Limb (tissue), 2 donors: ENCODE measurements around the gene ZNF365.
"Not testable (repeated sequence)": the region's sequence is repeated elsewhere in the genome, so short reads cannot be mapped to it uniquely, and the experiment has no call there.

Experiments used
- DNase-seq, 2 donors: peaks; one replicate each; pipeline ENCODE4 v3.0.0-alpha.2; 2016; ENCODE audit errors: extremely low spot score in 2 of 2

The ZNF365 gene, protein sequence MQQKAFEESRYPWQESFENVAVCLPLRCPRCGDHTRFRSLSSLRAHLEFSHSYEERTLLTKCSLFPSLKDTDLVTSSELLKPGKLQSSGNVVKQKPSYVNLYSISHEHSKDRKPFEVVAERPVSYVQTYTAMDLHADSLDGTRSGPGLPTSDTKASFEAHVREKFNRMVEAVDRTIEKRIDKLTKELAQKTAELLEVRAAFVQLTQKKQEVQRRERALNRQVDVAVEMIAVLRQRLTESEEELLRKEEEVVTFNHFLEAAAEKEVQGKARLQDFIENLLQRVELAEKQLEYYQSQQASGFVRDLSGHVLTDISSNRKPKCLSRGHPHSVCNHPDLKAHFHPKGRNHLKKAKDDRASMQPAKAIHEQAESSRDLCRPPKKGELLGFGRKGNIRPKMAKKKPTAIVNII

DNA sequence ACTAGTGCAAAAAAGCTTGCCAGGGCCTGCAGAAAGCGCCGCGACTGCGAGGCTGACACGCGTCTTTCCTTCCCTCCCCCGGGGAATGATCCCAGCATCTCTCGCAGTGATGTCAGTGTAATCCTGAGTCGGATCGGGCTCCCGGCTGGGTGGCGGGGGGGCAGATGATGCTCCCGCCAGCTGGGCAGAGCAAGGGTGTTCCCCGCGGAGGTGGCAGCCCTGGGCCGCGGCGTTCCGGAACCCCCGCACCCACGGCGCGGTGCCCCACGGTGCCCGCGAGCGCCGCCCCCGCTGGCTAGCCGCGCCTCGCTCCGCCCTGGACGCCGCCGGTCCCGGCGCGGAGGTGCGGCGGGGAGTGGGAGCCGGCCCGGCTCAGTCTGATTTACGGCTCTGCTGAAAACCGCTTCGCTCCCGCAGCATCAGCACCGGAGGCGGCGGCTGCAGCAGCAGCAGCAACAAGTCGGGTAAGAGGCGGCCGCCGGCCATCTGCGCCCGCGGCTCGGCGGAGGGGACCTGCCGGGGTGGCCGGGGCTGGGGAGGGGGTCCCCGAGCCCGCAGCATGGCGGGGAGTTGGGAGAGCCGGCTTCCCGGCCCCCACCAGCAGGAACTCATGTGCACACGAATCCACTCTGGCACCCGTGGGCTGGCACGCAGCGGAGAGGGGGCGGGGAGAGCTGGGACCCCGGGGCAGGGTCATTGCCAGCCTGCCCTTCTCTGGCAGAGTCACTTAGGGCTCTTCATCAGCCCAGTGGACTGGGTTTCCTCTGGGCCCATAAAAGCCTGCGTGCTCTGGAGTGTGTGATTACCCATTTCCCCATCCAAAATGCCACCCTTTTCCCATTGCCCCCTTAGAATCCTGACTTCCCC, at the start of gene ZNF365:
Gene ZNF365 (plus strand): TSS at position 375 of the 867 bp plus-strand sequence. CDS start 1,825 bp downstream, outside the sequence.
- DNase-seq: peak in 1 of 2 donors; percentile 71

DNA sequence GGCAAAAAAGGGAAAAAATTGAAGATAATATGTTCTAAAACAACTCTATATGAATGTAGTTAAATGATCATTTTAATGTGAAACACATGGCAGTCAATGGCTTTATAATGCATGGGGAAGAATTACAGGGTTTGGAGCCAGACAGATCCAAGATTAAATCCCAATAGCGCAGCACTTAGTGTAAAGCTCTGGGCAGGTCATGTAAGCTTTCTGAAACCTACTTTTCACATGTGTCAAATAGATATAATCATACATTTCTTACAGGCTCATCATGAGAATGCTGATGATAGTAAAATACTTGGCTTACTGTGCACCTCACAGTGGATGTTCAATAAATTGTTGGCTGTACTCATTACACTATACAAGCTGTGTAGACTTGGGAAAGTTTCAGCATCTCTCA, 48.0 kb upstream of the ZNF365 start:
- peak in 1 of 2 donors; percentile 77 for DNase-seq

DNA sequence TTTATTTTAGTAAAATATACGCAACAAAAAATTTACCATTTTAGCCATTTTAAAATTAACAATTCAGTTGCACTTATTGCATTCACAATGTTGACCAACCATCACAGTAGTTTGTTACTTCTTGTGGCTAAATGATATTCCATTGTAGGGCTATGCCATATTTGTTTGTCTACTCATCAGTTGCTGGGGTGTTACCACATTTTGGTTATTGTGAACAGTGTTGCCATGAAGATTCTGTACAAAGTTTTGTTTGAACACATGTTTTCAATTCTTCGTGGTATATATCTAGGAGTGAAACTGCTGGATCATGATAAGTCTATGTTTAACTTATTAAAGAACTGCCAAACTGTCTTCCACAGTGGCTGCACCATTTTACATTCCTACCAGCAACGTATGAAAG, 46.3 kb upstream of the ZNF365 start:
- no peak for DNase-seq

DNA sequence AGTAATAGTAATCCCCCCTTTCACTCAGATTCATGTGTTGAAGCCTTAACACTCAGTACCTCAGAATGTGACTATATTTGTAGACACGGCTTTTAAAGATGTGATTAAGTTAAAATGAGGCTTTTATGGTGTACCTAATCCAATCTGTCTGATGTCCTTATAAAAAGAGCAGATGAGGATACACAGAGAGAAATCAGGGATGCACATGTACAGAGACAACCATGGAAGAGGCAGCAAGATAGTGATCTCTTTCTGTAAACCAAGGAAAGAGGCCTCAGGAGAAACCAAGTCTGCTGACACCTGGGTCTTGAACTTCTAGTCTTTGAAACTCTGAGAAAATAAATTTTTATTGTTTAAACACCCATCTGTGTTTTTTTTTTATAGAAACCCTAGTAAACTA, 44.0 kb upstream of the ZNF365 start:
- DNase-seq: no peak

DNA sequence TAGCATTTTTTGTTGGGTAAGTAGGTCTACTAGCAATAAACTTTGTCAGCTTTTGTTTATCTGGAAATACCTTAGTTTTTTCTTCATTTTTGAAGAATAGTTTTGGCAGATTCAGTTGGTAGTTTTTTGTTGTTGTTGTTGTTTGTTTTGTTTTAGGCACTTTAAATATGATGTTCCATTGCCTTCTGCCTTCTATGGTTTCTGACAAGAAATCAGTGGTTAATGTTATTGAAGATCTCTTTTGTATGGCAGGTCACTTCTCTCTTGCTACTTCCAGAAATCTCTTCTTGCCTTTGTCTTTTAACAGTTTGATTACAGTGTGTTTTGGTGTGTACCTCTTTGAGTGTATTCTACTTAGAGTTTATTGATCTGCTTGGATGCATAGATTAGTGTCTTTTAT, 41.8 kb upstream of the ZNF365 start:
- no peak for DNase-seq

DNA sequence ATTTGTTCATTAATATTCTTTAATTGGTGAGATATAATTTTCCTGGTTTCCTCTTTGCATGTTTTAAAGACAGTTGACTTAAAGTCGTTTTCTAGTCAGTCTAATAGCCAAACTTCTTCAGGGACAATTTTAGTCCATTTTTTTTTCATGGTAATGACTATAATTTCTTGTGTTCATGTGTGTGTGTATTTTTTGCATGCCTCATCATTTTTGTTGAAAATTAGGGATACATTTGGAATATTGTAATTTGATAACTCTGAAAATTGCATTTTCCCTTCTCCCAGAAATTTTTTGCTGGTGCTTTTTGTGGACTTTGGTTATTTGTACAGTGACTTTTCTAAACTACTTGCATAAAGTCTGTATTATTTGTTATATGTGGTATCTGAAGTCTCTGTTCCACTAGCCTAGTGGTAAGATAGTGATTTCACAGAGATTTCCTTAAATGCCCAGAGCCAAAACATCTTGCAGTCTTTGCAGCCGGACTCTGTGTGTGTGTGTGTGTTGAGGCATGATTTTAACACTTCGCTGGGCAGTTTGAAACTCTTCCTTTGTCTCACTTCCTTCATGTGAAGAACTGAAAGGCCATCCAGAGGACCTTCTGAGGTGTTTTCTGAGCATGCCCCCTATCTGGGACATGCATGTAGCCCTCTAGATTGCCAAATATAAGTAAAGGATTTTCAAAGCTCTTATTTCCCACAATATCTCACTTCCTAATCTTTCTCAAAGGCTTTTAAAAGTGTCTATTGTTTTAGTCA, 40.9 kb upstream of the ZNF365 start:
- no peak for DNase-seq

DNA sequence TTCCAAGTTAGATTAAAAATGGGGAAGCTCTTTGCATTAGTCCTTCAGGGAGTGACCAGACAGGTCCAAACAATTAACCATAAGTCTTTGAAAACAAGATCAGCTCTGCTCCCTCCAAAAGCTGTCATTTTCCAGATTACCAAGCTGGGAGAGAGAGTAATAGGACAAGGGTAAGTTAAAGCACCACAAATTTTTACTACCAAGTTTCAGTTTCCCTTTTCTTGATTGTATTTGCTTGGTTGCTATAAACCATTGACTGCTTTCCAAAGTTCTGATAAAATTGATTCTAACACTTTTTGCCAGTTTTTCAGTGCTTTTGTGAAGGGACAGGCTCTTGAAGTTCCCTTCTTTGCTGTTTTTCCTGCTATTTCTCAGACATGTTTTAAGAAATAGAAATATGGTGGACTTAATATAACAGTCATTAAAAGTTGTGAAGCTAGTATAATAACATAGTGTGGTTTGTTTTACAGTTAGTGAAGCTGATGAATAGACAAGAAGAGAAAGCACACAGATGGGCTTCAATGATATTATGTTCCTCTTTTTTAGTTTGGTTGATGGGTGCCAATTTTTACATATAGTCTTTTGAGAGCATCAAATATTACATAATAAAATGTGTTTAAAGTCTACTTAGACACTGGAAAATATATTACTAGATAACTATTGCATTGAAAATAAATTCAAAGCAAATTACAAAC, 40.0 kb upstream of the ZNF365 start:
- no peak for DNase-seq

DNA sequence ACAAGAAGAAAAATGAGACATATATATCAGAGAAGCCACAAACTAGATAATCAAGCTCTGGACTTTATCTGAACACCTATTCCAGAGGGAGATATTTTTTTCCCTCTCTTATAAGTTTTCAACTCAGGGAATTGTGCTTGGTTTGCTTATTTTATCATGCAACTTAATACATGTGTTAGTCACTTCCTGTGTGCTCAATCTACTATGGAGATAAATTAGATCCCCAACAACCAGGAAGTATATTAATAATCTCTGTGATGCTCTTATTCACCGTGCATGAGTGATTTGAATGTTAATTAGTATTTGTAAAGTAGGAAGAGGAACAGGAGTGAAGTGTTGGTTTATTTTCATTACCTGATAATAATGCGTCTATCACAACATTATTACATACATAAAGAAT, 38.8 kb upstream of the ZNF365 start:
- DNase-seq: no peak

DNA sequence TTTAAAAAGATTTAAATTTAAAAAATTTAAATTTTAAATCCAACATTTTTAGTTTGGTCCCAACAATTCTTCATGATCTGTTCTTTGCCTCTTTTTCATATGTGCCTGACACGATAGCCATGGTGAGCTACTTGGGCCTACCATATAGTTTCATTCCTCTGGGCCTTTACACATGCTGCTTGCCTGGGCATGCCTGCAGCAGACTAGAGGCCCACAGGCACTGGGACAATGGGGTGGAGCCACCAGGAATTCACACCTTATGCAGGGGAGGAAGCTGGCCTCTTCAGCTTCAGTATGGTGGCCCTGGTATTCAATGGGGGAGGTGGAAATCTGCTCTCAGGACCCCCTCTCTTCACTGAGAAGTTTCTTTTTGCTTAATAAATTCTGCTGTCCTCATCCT, 37.8 kb upstream of the ZNF365 start:
- DNase-seq: no peak

DNA sequence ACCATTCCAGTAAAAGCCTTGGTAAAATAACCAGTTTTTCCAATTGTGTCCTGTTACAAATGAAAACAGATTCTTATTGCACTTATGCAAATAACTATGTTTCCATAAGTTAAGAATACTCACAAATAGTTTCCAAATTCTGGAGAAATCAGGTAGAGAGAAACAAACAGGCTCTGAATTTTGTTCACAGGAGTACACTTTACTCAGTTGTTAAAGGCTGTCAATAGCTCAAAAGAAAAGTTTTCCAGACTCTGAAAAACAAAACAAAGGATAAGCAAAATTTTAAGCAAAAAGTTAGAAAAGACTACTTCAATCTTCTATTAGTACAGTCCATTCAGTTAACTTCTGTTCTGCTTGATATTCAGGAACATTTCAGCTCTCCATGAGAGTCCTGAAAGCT, 32.8 kb upstream of the ZNF365 start:
- no peak for DNase-seq

DNA sequence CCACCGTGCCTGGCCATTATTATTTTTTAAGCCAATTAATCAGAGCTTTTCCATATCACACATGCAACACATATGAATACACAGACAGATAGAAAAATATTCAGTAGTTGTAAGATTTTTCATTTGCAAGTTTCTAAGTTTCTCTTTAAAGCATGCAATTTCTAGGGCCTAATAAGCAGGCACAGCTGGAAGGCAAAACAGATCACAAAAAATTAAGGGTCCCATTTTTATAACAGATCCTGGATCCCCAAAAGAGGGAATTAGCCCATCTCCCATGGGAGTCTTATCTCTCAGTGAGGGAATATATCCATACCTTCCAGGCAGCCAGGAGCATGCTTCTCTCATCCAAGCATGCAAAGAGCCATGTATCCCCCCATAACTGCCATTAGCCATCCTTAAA, 31.2 kb upstream of the ZNF365 start:
- DNase-seq: no peak

DNA sequence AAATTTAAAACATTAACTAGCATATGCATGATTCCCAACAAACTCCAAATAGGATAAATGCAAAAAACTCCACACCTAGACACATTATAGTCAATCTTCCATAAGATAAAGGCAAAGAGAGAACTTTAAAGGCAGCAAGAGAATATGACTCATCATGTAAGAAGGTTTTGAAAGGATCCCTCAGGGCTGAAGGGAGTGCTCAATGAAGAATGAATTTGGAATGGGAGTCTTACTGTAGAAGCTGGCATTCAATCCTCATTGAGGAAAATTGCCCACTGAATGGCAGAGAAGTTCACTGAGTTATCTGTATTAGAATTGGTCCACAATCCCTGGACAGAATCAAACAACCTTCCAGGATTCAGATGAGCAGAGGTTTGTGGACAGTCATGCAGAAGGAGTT, 26.1 kb upstream of the ZNF365 start:
- no peak for DNase-seq

DNA sequence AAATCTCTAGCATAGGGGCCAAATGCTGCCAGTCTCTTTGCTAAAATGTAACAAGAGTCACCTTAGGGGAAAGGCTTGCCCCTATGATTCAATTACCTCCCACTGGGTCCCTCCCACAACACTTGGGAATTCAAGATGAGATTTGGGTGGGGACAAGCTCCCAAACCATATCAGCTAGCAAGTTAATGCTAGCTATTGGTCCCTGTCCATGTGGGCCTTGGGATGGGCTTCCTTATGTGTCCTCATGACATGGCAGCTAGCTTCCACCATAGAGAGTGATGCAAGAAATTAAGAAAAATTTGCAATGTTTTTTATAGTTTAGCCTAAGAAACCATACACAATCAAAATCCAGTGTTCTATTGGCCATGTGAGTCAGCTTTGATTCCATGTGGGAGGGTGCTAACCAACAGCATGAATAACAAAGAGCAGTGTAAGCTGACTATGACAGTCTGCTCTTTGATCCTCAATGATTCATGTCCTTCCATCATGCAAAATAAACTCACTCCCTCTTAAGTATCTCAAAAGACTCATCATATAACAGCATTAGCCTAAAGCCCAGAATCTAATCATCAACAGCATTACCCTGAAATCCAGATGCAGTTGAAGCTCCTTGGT, 21.7 kb upstream of the ZNF365 start:
- DNase-seq: no peak

DNA sequence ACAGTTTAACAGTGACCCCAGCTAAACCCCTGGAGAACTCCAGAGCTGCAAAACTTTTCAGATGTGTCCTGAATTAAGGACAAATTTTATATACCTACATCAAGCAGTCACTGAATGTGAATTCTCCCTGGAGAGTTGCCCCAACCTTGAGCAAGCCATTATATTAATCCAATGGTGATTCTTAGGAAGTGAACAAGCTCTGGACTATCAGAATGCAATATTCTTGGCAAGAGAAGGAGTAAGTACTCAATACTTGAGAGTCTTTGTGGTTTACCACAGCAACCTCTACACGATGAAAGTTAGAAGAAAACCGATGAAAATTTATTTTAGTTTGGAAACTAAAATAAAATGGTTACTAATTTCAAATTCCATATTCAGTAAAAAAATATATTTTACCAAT, 19.3 kb upstream of the ZNF365 start:
- no peak for DNase-seq

DNA sequence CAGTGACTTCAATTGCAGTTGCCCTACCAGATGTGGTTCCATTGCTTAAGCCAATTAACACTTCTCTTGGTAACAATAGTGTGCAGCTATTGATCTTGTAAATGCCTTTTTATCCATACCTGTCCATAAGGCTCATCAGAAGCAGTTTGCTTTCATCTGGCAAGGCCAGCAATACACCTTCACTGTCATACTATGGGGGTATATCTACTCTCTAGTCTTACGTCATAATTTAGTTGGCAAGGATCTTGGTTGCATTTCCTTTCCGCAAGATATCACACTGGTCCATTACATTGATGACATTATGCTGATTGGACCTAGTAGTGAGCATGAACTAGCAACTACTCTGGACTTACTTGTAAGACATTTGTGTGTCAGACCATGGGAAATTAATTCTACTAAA, 17.7 kb upstream of the ZNF365 start:
- no peak for DNase-seq

DNA sequence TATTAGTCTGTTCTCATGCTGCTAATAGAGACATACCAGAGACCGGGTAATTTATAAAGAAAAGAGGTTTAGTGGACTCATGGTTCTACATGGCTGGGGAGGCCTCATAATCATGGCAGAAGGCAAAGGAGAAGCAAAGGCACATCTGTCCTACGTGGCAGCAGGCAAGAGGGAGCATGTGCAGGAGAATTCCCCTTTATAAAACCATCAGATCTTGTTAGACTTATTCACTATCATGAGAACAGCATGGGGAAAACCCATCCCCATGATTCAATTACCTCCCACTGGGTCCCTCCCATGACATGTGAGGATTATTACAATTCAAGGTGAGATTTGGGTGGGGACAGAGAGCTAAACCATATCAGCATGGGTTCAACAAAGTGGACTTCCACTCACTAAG, 16.0 kb upstream of the ZNF365 start:
- not testable (repeated sequence) for DNase-seq

DNA sequence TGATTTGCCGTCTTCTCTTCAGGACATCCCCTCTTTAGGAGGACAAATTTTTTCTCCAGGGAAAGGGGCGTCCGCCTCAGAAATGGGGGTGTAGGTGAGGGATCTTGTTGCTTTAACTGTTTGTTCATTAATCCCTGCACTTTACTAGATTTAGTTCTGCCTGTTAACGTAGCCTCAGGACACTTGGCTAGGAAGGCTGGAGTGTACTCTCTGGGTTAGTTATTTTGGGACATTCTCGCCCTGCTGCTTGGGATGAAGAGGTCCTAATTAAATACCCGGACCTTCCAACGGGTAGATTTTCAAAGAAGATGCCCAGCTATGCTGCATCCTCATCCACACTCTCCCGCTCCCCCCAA, 552 bp upstream of the ZNF365 start:
- no peak for DNase-seq

DNA sequence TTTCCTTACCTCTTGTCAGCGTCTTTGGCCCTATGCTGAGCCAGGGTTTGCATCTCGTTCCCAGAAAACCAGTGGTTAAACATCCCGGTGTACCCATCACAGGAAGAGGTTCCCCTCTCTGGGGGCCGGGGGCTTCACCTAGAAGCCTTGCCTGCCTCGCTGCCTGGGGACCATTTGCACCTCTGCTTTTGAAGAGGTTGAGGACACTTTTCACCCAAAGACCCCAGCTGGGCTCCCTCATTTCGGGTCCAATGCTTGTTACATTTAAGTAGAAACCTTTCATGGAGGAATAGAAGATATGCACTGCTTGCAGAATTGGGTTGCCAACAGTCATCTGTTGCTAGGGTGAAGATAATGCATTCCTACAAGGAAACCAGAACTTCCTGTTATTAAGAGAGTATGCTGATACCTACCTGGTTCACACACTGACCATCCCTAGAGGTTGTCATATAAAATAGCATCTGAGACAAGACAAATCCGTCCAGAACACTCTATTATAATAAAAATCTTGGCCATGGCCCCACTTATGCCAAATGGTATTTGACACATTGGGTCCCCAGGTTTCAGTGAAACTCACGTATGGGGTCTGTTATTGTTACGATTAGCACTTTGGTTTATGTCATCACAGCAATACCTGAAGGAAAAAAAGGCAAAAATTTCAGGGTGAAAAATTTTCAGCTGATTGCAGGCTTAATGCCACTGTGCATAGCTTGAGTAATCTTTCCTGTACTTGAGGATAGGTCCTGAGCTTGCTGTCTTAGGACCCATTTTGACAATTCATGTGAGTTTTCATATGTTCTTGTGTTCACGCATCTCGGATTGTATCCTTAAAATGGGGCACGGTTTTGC, 917 bp downstream of the ZNF365 start:
- DNase-seq: no peak

DNA sequence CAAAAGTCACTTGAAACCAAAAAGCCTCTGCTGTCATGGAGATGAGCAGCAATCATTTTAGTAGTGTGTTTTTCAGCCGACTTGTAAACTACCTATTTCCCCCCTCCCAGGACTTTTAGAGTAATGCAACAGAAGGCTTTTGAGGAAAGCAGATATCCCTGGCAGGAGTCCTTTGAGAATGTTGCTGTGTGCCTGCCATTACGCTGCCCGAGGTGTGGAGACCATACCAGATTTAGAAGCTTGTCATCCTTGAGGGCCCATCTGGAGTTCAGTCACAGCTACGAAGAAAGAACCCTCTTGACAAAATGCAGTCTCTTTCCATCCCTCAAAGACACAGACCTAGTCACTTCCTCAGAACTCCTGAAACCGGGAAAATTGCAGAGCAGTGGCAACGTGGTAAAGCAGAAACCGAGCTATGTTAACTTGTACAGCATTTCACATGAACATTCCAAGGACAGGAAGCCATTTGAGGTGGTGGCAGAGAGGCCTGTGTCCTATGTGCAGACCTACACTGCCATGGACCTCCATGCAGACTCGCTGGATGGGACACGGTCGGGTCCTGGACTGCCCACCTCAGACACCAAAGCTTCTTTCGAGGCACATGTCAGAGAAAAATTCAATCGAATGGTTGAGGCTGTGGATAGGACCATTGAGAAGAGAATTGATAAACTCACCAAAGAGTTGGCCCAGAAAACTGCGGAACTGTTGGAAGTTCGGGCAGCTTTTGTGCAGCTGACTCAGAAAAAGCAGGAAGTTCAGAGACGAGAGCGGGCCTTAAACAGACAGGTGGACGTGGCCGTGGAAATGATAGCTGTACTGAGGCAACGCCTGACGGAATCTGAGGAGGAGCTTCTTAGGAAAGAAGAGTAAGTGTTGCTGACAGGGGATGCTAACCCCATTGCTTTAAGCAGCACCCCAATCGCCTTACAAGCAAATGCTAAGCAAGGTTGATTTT, 2.2 kb downstream of the ZNF365 start:
- no peak for DNase-seq
